ENCODE measurements around the gene PRKACA.
"Not testable (repeated sequence)": the region's sequence is repeated elsewhere in the genome, so short reads cannot be mapped to it uniquely, and the experiment has no call there.

PRKACA gene

DNA sequence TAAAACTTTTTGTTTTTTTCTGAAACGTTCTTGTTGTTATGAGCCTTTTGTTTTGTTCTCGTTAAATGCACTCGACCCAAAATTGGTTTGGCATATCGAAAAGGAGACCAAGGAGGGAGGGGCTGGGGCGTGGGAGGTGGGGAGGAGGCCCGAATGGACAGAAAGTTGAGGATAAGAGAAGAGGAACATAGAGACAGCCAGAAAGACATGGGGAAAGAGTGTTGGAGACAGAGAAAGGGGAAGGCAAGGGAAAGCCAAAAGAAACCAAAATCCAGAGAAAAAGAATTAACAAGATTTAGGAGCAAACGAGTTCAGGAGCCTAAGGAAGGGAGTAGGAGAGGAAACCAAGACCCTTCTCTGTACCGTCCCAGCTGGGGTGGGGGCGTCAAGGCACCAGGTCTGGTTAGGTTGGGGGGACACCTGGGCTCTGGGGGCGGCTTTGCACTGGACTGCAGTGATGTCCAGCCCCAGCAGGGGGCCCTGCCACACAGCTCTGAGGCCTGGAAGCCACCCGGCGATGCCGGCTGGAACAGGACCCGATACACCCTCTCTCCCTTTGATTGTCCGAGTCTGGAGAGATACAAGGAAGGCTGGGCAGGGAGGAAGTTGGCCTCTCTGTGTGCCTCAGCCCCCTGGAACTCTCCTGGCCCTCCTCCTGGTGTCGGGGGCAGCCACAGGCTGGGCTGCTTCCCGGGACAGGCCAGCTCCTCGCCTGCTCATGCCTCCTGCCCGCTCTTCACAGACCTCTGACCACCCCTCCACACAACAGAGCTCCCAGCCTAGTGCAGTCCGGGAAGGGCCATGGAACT lies 30.4 kb upstream of the PRKACA start:
- peak; percentile 91 for DNase-seq (ENCODE audit: low spot score)

DNA sequence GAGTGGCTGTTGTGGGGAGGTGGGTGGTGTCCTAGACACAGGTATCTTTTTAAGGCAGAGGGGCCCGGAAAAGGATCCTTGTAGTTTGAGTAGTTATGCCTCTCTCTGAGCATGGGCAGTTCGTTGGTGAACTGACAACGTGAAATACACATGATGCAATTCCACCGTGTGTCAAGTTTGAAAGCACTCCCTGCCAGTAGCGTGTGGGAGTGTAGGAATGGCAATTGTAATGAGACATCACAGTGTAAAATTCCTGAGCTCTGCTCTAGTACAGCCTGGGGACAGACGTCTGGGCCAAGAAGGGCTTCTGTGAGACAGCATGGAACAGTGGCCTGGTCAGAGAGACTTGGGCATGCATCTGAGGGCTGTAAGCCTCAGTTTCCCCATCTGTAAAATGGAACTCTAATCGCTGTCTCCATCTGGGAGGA lies 29.2 kb upstream of the PRKACA start:
- DNase-seq (ENCODE audit: low spot score), result peak; percentile 88

GRCh38 chr19:14146169-14146568 lies 28.6 kb upstream of the PRKACA start:
- not testable (repeated sequence) for DNase-seq (ENCODE audit: low spot score)

- DNase-seq (ENCODE audit: low spot score), result no peak
Measured at GRCh38 chr19:14145381-14145780, 27.8 kb upstream of the PRKACA start.

GRCh38 chr19:14142262-14143190 lies 25.0 kb upstream of the PRKACA start:
- no peak for DNase-seq (ENCODE audit: low spot score)

- no peak for DNase-seq (ENCODE audit: low spot score)
Measured at GRCh38 chr19:14141041-14141440, 23.5 kb upstream of the PRKACA start.

DNA sequence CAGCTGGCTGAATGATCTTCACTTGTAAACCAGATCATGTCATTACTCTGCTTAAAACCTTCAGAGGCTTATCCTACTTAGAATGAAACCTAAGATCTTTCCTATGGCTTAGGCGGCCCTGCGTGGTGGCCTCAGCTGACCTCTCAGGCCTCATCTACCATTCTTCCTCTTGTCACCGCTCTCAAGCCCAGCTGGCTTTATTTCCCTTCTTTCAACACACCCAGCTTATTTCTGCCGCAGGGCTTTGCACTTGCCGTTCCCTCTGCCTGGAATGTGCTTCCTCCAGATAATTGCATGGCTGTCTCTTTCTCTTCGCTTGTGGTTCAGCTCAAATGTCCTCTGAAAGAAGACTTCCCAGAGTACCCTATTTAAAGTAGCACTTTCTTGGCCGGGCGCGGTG lies 22.4 kb upstream of the PRKACA start:
- no peak for DNase-seq (ENCODE audit: low spot score)

- no peak for DNase-seq (ENCODE audit: low spot score)
Measured at GRCh38 chr19:14138576-14139265, 21.2 kb upstream of the PRKACA start.

- DNase-seq (ENCODE audit: low spot score), result peak; percentile 99
Measured at GRCh38 chr19:14136509-14137281, 19.1 kb upstream of the PRKACA start, which contains the start of gene ASF1B. ASF1B (minus strand) TSS chr19:14136589; CDS start chr19:14136456, 133 bp downstream.

DNA sequence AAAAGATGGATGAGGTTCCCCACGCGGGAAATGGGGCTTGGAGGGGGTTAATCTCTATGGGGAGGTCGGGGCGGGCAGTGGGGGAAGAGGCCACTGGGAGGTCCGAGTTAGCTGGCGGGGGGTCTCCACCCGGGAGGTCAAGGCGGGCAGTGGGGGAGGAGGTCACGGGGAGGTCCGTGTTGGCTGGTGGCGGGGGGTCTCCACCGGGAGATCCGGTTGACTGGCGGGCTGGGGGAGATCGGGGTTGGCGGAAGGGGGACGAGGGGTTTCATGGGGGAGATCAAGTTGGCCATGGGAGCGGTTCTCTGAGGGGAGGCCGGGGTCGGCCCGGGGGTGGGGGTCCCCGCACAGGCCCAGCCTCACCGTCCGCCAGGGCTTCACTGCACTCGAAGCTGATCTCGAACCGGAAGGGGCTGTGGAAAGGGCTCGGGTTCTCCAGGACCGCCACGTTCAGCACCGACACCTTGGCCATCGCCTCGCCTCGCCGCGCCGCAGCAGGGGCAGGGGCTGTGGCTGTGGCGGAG lies 18.5 kb upstream of the PRKACA start:
- DNase-seq (ENCODE audit: low spot score), result no peak

- no peak for DNase-seq (ENCODE audit: low spot score)
Measured at GRCh38 chr19:14135355-14135754, 17.8 kb upstream of the PRKACA start.

GRCh38 chr19:14127929-14128509 lies 10.5 kb upstream of the PRKACA start:
- no peak for DNase-seq (ENCODE audit: low spot score)

DNA sequence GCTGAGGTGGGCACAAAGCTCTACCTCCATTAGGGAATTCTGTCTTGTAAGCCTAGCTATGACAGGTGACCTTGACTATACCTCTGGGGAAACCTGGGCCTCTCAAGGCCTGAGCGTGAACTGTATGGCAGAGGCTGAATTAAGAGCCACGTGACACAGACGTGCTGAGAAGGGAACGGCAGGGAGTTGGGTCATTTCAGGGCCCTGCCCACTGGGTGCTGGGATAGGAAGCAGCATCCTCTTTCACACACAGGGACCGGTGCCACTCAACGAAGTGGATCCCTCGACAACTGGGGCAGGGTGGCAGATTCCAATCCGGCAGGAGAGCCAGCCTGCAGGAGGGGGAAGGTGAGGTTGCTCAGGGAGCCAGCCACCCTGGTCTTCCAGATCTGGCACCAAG lies 9.6 kb upstream of the PRKACA start:
- DNase-seq (ENCODE audit: low spot score), result no peak

- DNase-seq (ENCODE audit: low spot score), result no peak
Measured at GRCh38 chr19:14122924-14123323, 5.4 kb upstream of the PRKACA start.

GRCh38 chr19:14120497-14120780 lies 2.9 kb upstream of the PRKACA start:
- DNase-seq (ENCODE audit: low spot score), result no peak

DNA sequence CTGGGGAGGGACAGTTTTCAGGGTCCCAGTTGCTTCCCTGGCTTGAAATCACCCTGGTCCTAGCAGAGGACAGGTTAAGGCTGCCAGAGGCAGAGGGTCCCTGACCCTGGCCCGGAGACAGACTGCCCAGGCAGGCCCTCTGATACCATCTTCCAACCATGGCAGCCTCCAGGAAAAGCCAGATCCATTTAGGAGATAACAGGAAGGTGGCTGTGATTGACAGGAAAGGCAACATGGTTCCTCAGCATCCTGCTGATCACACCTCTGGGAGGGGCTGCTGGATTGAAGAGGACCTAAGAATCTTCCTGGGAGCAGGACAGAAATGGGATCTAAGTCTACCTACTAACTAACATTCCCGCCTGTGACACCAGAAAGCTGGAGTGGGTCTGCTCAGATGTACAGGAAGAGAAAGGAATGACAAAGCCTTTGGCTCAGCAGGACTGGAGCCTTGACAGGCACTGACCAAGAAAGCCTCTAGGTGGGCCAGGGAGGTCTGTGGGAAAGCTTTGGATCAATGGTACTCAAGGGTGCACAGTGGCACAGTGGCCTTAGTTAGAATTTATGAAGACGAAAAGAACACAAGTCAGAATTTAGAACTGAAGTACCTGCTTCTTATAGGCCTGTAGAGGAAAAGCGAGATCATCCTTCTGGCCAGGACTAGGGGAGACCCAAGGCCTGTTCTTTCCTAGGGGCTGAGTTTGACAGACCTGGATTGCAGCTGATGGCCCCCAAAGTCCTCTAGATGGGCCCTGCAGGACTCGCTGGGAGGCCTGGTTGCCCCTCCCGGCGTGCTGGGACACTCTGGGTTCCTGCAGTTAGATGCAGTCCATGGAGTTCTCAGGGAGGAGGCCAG lies 2.3 kb upstream of the PRKACA start:
- no peak for DNase-seq (ENCODE audit: low spot score)

GRCh38 chr19:14119146-14119545 lies 1.6 kb upstream of the PRKACA start:
- DNase-seq (ENCODE audit: low spot score), result no peak

DNA sequence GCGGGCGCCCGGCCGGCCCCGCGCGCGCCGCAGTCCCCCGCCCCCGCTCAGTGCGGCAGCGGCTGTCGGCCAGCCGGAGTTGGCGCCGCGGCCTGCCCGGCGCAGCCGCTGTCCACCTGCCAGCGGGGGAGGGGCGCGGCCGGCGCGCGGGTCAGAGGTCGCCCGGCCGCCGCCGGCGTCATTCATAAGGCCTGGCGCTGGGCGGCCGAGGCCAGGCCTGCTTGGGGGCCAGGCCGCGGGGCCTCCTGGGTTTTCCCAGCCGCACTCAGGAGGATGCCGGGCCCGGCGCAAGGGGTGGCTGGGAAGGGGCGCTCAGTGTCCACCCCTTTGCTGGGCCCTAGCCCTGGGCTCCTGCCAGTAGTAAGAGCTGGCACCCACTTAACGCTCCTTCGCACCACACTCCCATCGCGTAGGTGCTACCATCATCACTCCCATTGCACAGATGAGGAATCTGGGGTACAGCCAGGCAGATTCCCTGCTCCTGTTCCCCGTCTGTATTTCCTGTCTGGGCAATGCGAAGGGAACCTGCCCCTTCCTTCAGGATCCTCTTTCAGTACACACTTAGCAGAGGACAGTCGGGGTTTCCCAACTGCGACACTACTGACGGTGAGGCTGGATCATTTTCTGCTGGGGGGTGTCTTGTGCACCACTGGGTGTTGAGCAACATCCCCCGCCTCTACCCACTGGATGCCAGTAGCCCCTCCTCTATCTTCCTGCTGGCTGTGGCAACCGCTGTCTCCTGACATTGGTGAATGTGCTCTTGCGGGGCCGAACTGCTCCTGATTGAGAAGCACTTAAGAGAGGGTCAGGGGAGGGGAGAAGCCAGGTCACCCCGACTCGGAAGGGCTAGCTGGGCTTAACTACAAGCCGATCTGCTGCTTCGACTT lies 846 bp upstream of the PRKACA start:
- DNase-seq (ENCODE audit: low spot score), result peak; percentile 81

GRCh38 chr19:14116918-14117578 lies 514 bp downstream of the PRKACA start:
- peak; percentile 33 for DNase-seq (ENCODE audit: low spot score)
